ENCODE measurements around the gene NFATC1. TPM values are rescaled to one million over a fixed set of nuclear protein-coding genes. Genes with fewer than 3 reads are reported as not detected.

Gene NFATC1
- total RNA-seq, 3 donors from 2014 or later (not counting 1 experiment from before 2014, with no cell fraction given): 35.8 to 47.4 (median 37.1) TPM

GRCh38 chr18:79483971-79484491, 88.3 kb downstream of the NFATC1 start:
- no peak for TF ChIP-seq CTCF (IDR thresholded peaks at IDR 0.05)
- H3K27ac ChIP-seq (ENCODE audit: low read length): no peak overlapping the region
- no peak for ATAC-seq
- no peaks in the 10 kb centered on the region for H3K9me3 ChIP-seq (ENCODE audit: control insufficient read depth, insufficient read depth, low read length)
- H3K36me3 ChIP-seq (ENCODE audit: control insufficient read depth, insufficient read depth, low read length): peaks cover 22% of the 10 kb centered on the region
- intact Hi-C loops (cut with micrococcal nuclease): no loop called here
- WGBS (ENCODE audit: insufficient coverage): 91% methylated on average over 15 of the region's 15 CpGs
- Mint-ChIP-seq H3K9me3 (no peaks in the 10 kb centered on the region), H3K36me3 (no peaks in the 10 kb centered on the region), H3K27ac (peak overlapping the region in 1 of 2 donors; percentile 54), H3K4me1 (no peaks in the 10 kb centered on the region), H3K4me3 (no peak overlapping the region), H3K27me3 (ENCODE audit: low read depth in 2 of 2) (no peaks in the 10 kb centered on the region)
- no peak overlapping the region for H3K4me3 ChIP-seq (ENCODE audit: low read length)
- no peaks in the 10 kb centered on the region for H3K27me3 ChIP-seq (ENCODE audit: control insufficient read depth, insufficient read depth, low read length)
- no peaks in the 10 kb centered on the region for H3K4me1 ChIP-seq (ENCODE audit: control insufficient read depth, insufficient read depth, low read length)
- DNase-seq: no peak

GRCh38 chr18:79484661-79485621, 89.2 kb downstream of the NFATC1 start:
- Histone ChIP-seq H3K27me3 (ENCODE audit: control insufficient read depth, insufficient read depth, low read length) (no peaks in the 10 kb centered on the region), H3K4me1 (ENCODE audit: control insufficient read depth, insufficient read depth, low read length) (no peaks in the 10 kb centered on the region), H3K36me3 (ENCODE audit: control insufficient read depth, insufficient read depth, low read length) (peaks cover 20% of the 10 kb centered on the region), H3K9me3 (ENCODE audit: control insufficient read depth, insufficient read depth, low read length) (no peaks in the 10 kb centered on the region), H3K27ac (ENCODE audit: low read length) (no peak overlapping the region), H3K4me3 (ENCODE audit: low read length) (no peak overlapping the region)
- WGBS (ENCODE audit: insufficient coverage): 89% methylated on average over 50 of the region's 50 CpGs
- no peak for TF ChIP-seq CTCF (IDR thresholded peaks at IDR 0.05)
- ATAC-seq (no peak), DNase-seq (no peak)
- H3K9me3 Mint-ChIP-seq: no peaks in the 10 kb centered on the region
- H3K36me3 Mint-ChIP-seq: no peaks in the 10 kb centered on the region
- intact Hi-C loops (cut with micrococcal nuclease): no loop called here
- no peaks in the 10 kb centered on the region for H3K27me3 Mint-ChIP-seq (ENCODE audit: low read depth in 2 of 2)
- H3K27ac Mint-ChIP-seq: peak overlapping the region in 1 of 2 donors; percentile 54
- H3K4me3 Mint-ChIP-seq: no peak overlapping the region
- H3K4me1 Mint-ChIP-seq: no peaks in the 10 kb centered on the region

- intact Hi-C loops (cut with micrococcal nuclease): no loop called here
- no peaks in the 10 kb centered on the region for H3K27me3 ChIP-seq (ENCODE audit: control insufficient read depth, insufficient read depth, low read length)
- no peaks in the 10 kb centered on the region for H3K36me3 Mint-ChIP-seq
- TF ChIP-seq CTCF (IDR thresholded peaks at IDR 0.05): no peak
- no peaks in the 10 kb centered on the region for H3K4me1 ChIP-seq (ENCODE audit: control insufficient read depth, insufficient read depth, low read length)
- DNase-seq: no peak
- peaks cover 0 to 3% of the 10 kb centered on the region in 2 donors for H3K4me1 Mint-ChIP-seq
- H3K27me3 Mint-ChIP-seq (ENCODE audit: low read depth in 2 of 2): no peaks in the 10 kb centered on the region
- WGBS (ENCODE audit: insufficient coverage): 96% methylated on average over 16 of the region's 16 CpGs
- no peak overlapping the region for H3K27ac ChIP-seq (ENCODE audit: low read length)
- no peak overlapping the region for H3K27ac Mint-ChIP-seq
- H3K36me3 ChIP-seq (ENCODE audit: control insufficient read depth, insufficient read depth, low read length): peaks cover 20% of the 10 kb centered on the region
- H3K4me3 ChIP-seq (ENCODE audit: low read length): no peak overlapping the region
- H3K9me3 ChIP-seq (ENCODE audit: control insufficient read depth, insufficient read depth, low read length): no peaks in the 10 kb centered on the region
- no peak overlapping the region for H3K4me3 Mint-ChIP-seq
- no peak for ATAC-seq
- no peaks in the 10 kb centered on the region for H3K9me3 Mint-ChIP-seq
Observed at GRCh38 chr18:79485788-79486355, 90.1 kb downstream of the NFATC1 start.
